ENCODE measurements around the gene RNF208. TPM values are rescaled to one million over a fixed set of nuclear protein-coding genes. Genes with fewer than 3 reads are reported as not detected.
A peak's percentile ranks its signal among the peaks of the same experiment; 100 is the strongest.

Gene RNF208
- total and polyA plus RNA-seq, 9 of the 15 experiments (the other 6 are each of a cell fraction or from before 2014, with no cell fraction given), result 0.15 to 6.9 (median 0.50) TPM; not detected in 2

DNA sequence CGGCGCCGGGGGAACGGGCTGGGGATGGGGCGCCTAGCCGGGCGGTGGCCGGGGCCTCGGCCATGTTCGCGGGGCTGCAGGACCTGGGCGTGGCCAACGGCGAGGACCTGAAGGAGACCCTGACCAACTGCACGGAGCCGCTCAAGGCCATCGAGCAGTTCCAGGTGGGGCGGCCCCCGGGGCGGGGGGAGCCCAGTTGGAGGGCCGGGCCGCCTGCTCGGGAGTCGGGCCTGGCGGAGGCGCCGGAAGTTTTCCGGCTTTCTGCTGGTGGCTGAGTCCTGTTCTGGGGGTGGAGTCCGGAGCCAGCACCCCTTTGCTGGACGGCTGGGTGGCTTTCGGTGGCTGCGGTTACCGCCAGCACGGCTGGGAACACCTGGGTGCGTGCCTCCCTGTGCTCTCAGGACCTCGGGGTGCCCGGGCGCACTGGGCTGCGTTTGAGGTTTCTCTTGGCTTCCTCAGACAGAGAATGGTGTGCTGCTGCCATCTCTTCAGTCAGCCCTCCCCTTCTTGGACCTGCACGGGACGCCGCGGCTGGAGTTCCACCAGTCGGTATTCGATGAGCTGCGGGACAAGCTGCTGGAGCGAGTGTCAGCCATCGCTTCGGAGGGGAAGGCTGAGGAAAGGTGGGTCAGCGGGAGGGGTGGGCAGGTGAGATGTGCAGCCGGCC lies 33.5 kb upstream of the RNF208 start (continued):
- TF ChIP-seq, protein P1, sequence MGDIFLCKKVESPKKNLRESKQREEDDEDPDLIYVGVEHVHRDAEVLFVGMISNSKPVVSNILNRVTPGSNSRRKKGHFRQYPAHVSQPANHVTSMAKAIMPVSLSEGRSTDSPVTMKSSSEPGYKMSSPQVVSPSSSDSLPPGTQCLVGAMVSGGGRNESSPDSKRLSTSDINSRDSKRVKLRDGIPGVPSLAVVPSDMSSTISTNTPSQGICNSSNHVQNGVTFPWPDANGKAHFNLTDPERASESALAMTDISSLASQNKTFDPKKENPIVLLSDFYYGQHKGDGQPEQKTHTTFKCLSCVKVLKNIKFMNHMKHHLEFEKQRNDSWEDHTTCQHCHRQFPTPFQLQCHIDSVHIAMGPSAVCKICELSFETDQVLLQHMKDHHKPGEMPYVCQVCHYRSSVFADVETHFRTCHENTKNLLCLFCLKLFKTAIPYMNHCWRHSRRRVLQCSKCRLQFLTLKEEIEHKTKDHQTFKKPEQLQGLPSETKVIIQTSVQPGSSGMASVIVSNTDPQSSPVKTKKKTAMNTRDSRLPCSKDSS (IDR thresholded peaks at IDR 0.05; ENCODE audit: low read depth, partially characterized antibody), result no peak
- peak; percentile 57; the same call in 1 of the 2 replicates for TF ChIP-seq ELF1 (tag; IDR thresholded peaks at IDR 0.05)
- no peak for TF ChIP-seq DACH1 (IDR thresholded peaks at IDR 0.05; ENCODE audit: partially characterized antibody)
- TF ChIP-seq CREM (IDR thresholded peaks at IDR 0.05; ENCODE audit: low read depth), result no peak
- TF ChIP-seq DPF2 (IDR thresholded peaks at IDR 0.05), result no peak
- TF ChIP-seq, protein P2, sequence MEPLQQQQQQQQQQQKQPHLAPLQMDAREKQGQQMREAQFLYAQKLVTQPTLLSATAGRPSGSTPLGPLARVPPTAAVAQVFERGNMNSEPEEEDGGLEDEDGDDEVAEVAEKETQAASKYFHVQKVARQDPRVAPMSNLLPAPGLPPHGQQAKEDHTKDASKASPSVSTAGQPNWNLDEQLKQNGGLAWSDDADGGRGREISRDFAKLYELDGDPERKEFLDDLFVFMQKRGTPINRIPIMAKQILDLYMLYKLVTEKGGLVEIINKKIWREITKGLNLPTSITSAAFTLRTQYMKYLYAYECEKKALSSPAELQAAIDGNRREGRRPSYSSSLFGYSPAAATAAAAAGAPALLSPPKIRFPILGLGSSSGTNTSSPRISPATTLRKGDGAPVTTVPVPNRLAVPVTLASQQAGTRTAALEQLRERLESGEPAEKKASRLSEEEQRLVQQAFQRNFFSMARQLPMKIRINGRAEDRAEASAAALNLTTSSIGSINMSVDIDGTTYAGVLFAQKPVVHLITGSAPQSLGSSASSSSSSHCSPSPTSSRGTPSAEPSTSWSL (CRISPR knock-in tag; IDR thresholded peaks at IDR 0.05; ENCODE audit: borderline replicate concordance), result no peak
- no peak for TF ChIP-seq MCM5 (IDR thresholded peaks at IDR 0.05; ENCODE audit: low read depth)
- TF ChIP-seq, protein P3, sequence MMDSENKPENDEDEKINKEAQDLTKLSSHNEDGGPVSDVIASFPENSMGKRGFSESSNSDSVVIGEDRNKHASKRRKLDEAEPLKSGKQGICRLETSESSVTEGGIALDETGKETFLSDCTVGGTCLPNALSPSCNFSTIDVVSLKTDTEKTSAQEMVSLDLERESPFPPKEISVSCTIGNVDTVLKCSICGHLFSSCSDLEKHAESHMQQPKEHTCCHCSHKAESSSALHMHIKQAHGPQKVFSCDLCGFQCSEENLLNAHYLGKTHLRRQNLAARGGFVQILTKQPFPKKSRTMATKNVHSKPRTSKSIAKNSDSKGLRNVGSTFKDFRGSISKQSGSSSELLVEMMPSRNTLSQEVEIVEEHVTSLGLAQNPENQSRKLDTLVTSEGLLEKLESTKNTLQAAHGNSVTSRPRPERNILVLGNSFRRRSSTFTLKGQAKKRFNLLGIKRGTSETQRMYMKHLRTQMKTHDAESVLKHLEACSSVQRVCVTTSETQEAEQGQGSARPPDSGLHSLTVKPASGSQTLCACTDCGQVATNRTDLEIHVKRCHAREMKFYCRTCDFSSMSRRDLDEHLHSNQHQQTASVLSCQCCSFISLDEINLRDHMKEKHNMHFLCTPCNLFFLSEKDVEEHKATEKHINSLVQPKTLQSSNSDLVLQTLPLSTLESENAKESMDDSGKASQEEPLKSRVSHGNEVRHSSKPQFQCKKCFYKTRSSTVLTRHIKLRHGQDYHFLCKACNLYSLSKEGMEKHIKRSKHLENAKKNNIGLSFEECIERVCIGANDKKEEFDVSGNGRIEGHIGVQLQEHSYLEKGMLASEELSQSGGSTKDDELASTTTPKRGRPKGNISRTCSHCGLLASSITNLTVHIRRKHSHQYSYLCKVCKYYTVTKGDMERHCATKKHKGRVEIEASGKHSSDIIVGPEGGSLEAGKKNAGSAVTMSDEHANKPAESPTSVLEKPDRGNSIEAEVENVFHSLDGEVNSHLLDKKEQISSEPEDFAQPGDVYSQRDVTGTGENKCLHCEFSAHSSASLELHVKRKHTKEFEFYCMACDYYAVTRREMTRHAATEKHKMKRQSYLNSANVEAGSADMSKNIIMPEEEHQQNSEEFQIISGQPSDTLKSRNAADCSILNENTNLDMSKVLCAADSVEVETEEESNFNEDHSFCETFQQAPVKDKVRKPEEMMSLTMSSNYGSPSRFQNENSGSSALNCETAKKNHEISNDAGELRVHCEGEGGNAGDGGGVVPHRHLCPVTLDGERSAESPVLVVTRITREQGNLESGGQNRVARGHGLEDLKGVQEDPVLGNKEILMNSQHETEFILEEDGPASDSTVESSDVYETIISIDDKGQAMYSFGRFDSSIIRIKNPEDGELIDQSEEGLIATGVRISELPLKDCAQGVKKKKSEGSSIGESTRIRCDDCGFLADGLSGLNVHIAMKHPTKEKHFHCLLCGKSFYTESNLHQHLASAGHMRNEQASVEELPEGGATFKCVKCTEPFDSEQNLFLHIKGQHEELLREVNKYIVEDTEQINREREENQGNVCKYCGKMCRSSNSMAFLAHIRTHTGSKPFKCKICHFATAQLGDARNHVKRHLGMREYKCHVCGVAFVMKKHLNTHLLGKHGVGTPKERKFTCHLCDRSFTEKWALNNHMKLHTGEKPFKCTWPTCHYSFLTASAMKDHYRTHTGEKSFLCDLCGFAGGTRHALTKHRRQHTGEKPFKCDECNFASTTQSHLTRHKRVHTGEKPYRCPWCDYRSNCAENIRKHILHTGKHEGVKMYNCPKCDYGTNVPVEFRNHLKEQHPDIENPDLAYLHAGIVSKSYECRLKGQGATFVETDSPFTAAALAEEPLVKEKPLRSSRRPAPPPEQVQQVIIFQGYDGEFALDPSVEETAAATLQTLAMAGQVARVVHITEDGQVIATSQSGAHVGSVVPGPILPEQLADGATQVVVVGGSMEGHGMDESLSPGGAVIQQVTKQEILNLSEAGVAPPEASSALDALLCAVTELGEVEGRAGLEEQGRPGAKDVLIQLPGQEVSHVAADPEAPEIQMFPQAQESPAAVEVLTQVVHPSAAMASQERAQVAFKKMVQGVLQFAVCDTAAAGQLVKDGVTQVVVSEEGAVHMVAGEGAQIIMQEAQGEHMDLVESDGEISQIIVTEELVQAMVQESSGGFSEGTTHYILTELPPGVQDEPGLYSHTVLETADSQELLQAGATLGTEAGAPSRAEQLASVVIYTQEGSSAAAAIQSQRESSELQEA (IDR thresholded peaks at IDR 0.05; ENCODE audit: low read depth), result no peak
- no peak for TF ChIP-seq SRSF9 (IDR thresholded peaks at IDR 0.05; ENCODE audit: borderline replicate concordance, low read depth, low read length)
- peak; percentile 87 for TF ChIP-seq GABPA (tag; conservative IDR thresholded peaks at IDR 0.05; ENCODE audit: low read depth)
- no peak for TF ChIP-seq E2F3 (CRISPR knock-in tag; IDR thresholded peaks at IDR 0.05)
- no peak for TF ChIP-seq HDAC8 (tag; IDR thresholded peaks at IDR 0.05)
- peak in 1 of 2 experiments; percentile 13; a peak in 2 of 4 replicates for TF ChIP-seq SIN3A (IDR thresholded peaks at IDR 0.05; ENCODE audit: borderline replicate concordance in 2 of 2, control insufficient read depth in 1 of 2, low read depth in 2 of 2, low read length in 2 of 2)
- TF ChIP-seq RNF2 (IDR thresholded peaks at IDR 0.05), result no peak
- TF ChIP-seq ZNF143 (CRISPR knock-in tag; IDR thresholded peaks at IDR 0.05), result no peak
- TF ChIP-seq ZNF174 (CRISPR knock-in tag; IDR thresholded peaks at IDR 0.05), result no peak
- TF ChIP-seq ZNF197 (CRISPR knock-in tag; IDR thresholded peaks at IDR 0.05; ENCODE audit: low read depth), result no peak

All from K562 (cell line).